Body of pancreas (tissue), 4 donors: ENCODE data around the gene OR7A5.
"Not testable (repeated sequence)": the region's sequence is repeated elsewhere in the genome, so short reads cannot be mapped to it uniquely, and the experiment has no call there.

ENCODE experiments used
- POLR2A ChIP-seq, 3 donors: fragments of 450-650 bp; IDR thresholded peaks; one replicate each; pipeline ENCODE4 v1.6.1; 2016; ENCODE audit warnings: antibody characterized with exemption in 3 of 3, mild to moderate bottlenecking in 2 of 3
- TF ChIP-seq, protein P1 (sequence below), 7 experiments: fragments of 450-650 bp in 4 of 7; fragments of 200-600 bp in 3 of 7; sonication (generic) in 3 of 7; IDR thresholded peaks; one replicate each; pipeline ENCODE4 v1.5.1; 2016 to 2019; ENCODE audit warnings: antibody characterized with exemption in 7 of 7

DNA sequence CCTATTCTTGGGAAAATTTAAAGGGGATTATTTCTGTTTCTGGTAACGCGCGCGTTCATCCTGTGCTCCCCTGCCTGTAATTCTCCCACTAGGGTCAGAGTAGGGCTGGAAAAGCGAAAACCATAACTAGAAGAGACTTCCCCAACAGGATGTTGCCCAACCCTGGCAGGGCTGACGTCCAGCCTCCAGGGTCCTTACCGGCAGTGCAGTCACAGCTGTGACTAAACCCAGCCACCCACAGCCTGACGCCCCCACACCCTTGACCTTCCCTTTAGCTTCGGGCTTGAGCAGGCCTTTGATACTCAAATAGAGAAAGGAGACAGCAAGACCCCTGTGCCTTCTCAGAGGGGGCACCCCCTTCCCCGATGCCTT lies 50.3 kb downstream of the OR7A5 start:
- not testable (repeated sequence) for TF ChIP-seq POLR2A (IDR thresholded peaks at IDR 0.05)
- TF ChIP-seq, protein P1, sequence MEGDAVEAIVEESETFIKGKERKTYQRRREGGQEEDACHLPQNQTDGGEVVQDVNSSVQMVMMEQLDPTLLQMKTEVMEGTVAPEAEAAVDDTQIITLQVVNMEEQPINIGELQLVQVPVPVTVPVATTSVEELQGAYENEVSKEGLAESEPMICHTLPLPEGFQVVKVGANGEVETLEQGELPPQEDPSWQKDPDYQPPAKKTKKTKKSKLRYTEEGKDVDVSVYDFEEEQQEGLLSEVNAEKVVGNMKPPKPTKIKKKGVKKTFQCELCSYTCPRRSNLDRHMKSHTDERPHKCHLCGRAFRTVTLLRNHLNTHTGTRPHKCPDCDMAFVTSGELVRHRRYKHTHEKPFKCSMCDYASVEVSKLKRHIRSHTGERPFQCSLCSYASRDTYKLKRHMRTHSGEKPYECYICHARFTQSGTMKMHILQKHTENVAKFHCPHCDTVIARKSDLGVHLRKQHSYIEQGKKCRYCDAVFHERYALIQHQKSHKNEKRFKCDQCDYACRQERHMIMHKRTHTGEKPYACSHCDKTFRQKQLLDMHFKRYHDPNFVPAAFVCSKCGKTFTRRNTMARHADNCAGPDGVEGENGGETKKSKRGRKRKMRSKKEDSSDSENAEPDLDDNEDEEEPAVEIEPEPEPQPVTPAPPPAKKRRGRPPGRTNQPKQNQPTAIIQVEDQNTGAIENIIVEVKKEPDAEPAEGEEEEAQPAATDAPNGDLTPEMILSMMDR (IDR thresholded peaks at IDR 0.05) = not testable (repeated sequence)
